ENCODE results near the gene KCNQ4. TPM values are rescaled to one million over a fixed set of nuclear protein-coding genes. Genes with fewer than 3 reads are reported as not detected.

The KCNQ4 gene
- total RNA-seq: under 0.01 TPM in 1 of 2 replicates, not detected in the other

DNA sequence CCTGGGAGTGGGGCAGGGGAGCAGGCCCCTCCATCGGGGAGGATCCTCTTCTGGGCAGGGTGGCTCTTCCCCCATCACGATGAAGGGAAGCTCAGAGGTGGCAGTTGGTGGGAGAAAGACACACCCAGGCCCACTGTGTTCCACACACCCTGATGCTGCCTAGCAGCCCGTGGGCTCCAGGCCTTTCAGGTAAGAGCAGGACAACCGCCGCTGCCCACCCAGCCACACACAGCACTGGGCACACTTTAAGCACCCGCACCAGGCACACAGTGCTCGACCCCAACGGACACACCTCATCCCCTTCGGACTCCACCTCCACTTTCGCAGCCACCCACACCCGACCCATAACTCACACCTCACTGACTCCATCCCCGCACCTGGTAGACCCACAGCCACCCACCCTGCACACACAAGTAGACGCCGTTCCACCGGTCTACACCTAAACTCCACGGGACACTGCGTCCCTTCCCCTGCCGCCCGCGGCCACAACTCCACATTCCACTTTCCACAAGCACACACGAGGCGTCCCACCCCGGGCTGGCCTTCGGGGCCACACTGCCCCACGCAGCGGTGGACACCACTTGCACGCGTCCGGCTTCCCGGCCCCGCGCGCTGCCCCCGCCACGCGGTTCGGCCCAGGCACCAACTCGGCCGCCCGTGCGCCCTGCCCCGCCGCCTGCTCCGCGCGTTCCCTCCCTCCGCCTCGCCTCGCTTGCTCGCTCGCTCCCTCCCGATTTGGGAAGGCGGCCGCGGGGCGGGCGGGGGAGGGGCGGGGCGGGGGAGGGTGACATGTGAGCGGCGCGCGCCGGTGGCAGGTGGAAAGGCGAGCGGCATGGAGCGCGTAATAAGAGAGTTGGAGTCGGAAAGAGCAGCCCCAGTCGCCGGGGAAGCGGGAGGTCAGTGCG is at the start of gene KCNQ4:
KCNQ4 (plus strand) TSS at position 787 of the 905 bp plus-strand sequence. CDS start 307 bp downstream, outside the sequence.

GRCh38 chr1:40862008-40862863 is 78.6 kb downstream of the KCNQ4 start, which contains the start of gene CITED4:
Gene CITED4 (minus strand): TSS chr1:40862363. CDS start chr1:40862127, 236 bp downstream.

Other genes with a start within 250 kb of the KCNQ4 start
- gene RIMS3, start 118.1 kb upstream of the KCNQ4 start, total RNA-seq: 0.44 and 0.50 TPM in 2 replicates
- gene NFYC, start 92.1 kb upstream of the KCNQ4 start, total RNA-seq: 21.5 and 23.8 TPM in 2 replicates
- 3.3 and 4.6 TPM in 2 replicates for gene CITED4, start 78.6 kb downstream of the KCNQ4 start, total RNA-seq
- 48.0 and 56.4 TPM in 2 replicates for gene CTPS1, start 195.9 kb downstream of the KCNQ4 start, total RNA-seq
- gene SLFNL1, start 237.9 kb downstream of the KCNQ4 start, total RNA-seq: 0.44 and 0.87 TPM in 2 replicates

Data from uterine smooth muscle cell (primary cell).